Astrocyte (in vitro differentiated cells and primary cell): ENCODE data around the gene SOBP. TPM values are rescaled to one million over a fixed set of nuclear protein-coding genes. Genes with fewer than 3 reads are reported as not detected.

ENCODE experiments used
- DNase-seq: peaks from one replicate; pipeline ENCODE4 v3.0.0-alpha.2; 2010; ENCODE audit warnings: low read depth
- FAIRE-seq: peaks from 2 replicates; lab custom pipeline; 2011; peaks lifted over from hg19 to GRCh38; lab: Jason Lieb, UNC
- H2AFZ ChIP-seq: 2 replicates; pipeline ENCODE4 v1.6.0; 2012; ENCODE audit warnings: low read depth, low read length, inconsistent platforms
- H3K27ac ChIP-seq: 2 replicates; pipeline ENCODE4 v1.5.1; 2011; ENCODE audit warnings: low read depth, low read length, inconsistent platforms
- H3K27me3 ChIP-seq: 2 replicates; pipeline ENCODE4 v1.6.0; 2011; ENCODE audit warnings: low read length, inconsistent platforms; ENCODE audit not compliant: insufficient read depth
- H3K36me3 ChIP-seq: 2 replicates; pipeline ENCODE4 v1.5.1; 2011; ENCODE audit warnings: low read length, inconsistent platforms; ENCODE audit not compliant: insufficient read depth
- H3K4me1 ChIP-seq: 2 replicates; pipeline ENCODE4 v1.5.1; 2011; ENCODE audit warnings: low read length, inconsistent platforms; ENCODE audit not compliant: insufficient read depth
- H3K4me2 ChIP-seq: 2 replicates; pipeline ENCODE4 v1.6.0; 2012; ENCODE audit warnings: low read length, inconsistent platforms
- H3K4me3 ChIP-seq: 2 replicates; pipeline ENCODE4 v1.5.1; 2011; ENCODE audit warnings: low read depth, mild to moderate bottlenecking, low read length, inconsistent platforms; ENCODE audit not compliant: insufficient read depth
- H3K79me2 ChIP-seq: 2 replicates; pipeline ENCODE4 v1.6.0; 2012; ENCODE audit warnings: mild to moderate bottlenecking, low read length, inconsistent platforms; ENCODE audit not compliant: insufficient read depth
- H3K9ac ChIP-seq: 2 replicates; pipeline ENCODE4 v1.6.0; 2012; ENCODE audit warnings: mild to moderate bottlenecking, low read length, inconsistent platforms
- H3K9me3 ChIP-seq: 2 replicates; pipeline ENCODE4 v1.5.1; 2012; ENCODE audit warnings: low read depth, mild to moderate bottlenecking, low read length, inconsistent platforms; ENCODE audit not compliant: insufficient read depth
- H4K20me1 ChIP-seq: 2 replicates; pipeline ENCODE4 v1.6.0; 2012; ENCODE audit warnings: low read length, inconsistent platforms; ENCODE audit not compliant: insufficient read depth
- H3K27ac Mint-ChIP-seq: one replicate; pipeline ENCODE4 v1.8.0; 2021; ENCODE audit warnings: mild to moderate bottlenecking, mixed read lengths; ENCODE audit not compliant: unreplicated experiment
- H3K27me3 Mint-ChIP-seq: one replicate; pipeline ENCODE4 v1.8.0; 2021; ENCODE audit warnings: low read depth, mixed read lengths; ENCODE audit not compliant: unreplicated experiment
- H3K36me3 Mint-ChIP-seq: one replicate; pipeline ENCODE4 v1.8.0; 2021; ENCODE audit warnings: low read depth, mixed read lengths; ENCODE audit not compliant: unreplicated experiment
- H3K4me1 Mint-ChIP-seq: one replicate; pipeline ENCODE4 v1.8.0; 2021; ENCODE audit warnings: low read depth, mixed read lengths; ENCODE audit not compliant: unreplicated experiment
- H3K4me3 Mint-ChIP-seq: one replicate; pipeline ENCODE4 v1.8.0; 2021; ENCODE audit warnings: mild to moderate bottlenecking, moderate library complexity, mixed read lengths; ENCODE audit not compliant: unreplicated experiment
- H3K9me3 Mint-ChIP-seq: one replicate; pipeline ENCODE4 v1.8.0; 2021; ENCODE audit warnings: mild to moderate bottlenecking, mixed read lengths; ENCODE audit not compliant: unreplicated experiment
- CTCF ChIP-seq: IDR thresholded peaks from 2 replicates; pipeline ENCODE4 v1.5.1; 2011; ENCODE audit warnings: low read depth, mild to moderate bottlenecking, inconsistent platforms, low read length, moderate library complexity; ENCODE audit not compliant: insufficient read depth
- EZH2 ChIP-seq: IDR thresholded peaks from 2 replicates; pipeline ENCODE4 v1.6.1; 2012; ENCODE audit warnings: mild to moderate bottlenecking, low read length, inconsistent platforms; ENCODE audit not compliant: insufficient read depth
- total RNA-seq: library from RNA; stranded (reverse); gene quantifications from 2 replicates; pipeline ENCODE4 v1.2.1, GENCODE V29; 2021

SOBP gene
- total RNA-seq, 1 donor from 2014 or later = 4.7 TPM

GRCh38 chr6:107656401-107656800 lies 166.5 kb downstream of the SOBP start:
- Histone ChIP-seq H3K9ac (no peak overlapping the region), H3K4me3 (no peak overlapping the region), H3K27ac (no peak overlapping the region), H3K36me3 (no peaks in the 10 kb centered on the region), H3K27me3 (peaks cover 3% of the 10 kb centered on the region), H3K4me2 (no peak overlapping the region), H2AFZ (no peak overlapping the region), H3K79me2 (no peaks in the 10 kb centered on the region), H3K9me3 (no peaks in the 10 kb centered on the region), H4K20me1 (no peaks in the 10 kb centered on the region), H3K4me1 (peaks cover 16% of the 10 kb centered on the region)
- DNase-seq (no peak), FAIRE-seq (no peak)
- no peak overlapping the region for H3K27ac Mint-ChIP-seq
- no peak overlapping the region for H3K4me3 Mint-ChIP-seq
- TF ChIP-seq CTCF (no peak), EZH2 (no peak)
- peaks cover 15% of the 10 kb centered on the region for H3K4me1 Mint-ChIP-seq
- peaks cover 6% of the 10 kb centered on the region for H3K36me3 Mint-ChIP-seq
- H3K27me3 Mint-ChIP-seq = no peaks in the 10 kb centered on the region
- peaks cover 7% of the 10 kb centered on the region for H3K9me3 Mint-ChIP-seq

DNA sequence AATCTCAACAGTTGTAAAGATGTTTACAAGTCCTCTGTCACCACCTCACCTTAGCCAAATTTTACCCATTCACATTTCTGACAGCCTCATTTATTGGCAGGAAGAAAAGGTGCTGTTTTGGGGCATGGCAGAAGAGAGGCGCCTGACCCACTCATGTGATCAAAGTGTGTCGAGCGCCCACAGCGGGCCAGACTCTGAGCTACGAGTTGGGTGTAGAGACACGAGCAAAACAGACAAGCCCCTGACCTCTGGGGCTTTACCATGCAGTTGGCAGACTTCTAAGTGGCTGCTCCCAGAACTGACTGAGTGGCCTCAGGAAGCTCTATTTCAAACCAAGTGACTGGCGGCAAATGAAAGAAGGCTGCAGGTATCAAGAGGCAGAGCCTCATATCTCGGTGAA lies 167.0 kb downstream of the SOBP start:
- peaks cover 2% of the 10 kb centered on the region for H3K9me3 Mint-ChIP-seq
- H3K9me3 ChIP-seq = no peaks in the 10 kb centered on the region
- H3K27me3 Mint-ChIP-seq = no peaks in the 10 kb centered on the region
- H3K4me3 ChIP-seq = no peak overlapping the region
- no peaks in the 10 kb centered on the region for H4K20me1 ChIP-seq
- H3K79me2 ChIP-seq = no peaks in the 10 kb centered on the region
- no peak for DNase-seq
- H3K9ac ChIP-seq = no peak overlapping the region
- no peak overlapping the region for H3K4me3 Mint-ChIP-seq
- H3K36me3 ChIP-seq = no peaks in the 10 kb centered on the region
- FAIRE-seq = no peak
- no peak overlapping the region for H3K27ac Mint-ChIP-seq
- peaks cover 6% of the 10 kb centered on the region for H3K36me3 Mint-ChIP-seq
- TF ChIP-seq CTCF (no peak), EZH2 (no peak)
- no peak overlapping the region for H3K27ac ChIP-seq
- H3K4me1 ChIP-seq = peaks cover 16% of the 10 kb centered on the region
- H3K27me3 ChIP-seq = peaks cover 2% of the 10 kb centered on the region
- peaks cover 15% of the 10 kb centered on the region for H3K4me1 Mint-ChIP-seq
- H3K4me2 ChIP-seq = peak overlapping the region; percentile 81
- H2AFZ ChIP-seq = no peak overlapping the region

DNA sequence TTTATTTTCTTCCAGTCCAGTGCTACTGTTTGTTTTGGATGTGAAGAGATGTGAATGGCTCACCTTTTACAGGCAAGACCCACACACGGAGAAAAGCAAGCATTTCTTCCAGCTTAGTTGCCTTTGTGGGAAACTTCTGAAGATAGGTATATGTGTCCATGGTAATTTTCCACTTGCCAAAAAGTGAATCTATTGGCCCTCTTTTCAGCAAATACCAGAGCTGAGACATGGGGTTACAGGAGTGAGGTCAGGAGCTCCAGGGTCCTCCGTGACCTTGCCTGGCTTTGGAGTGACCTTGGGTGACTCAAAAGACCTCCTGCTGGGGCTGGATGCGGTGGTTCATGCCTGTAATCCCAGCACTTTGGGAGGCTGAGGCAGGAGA lies 167.4 kb downstream of the SOBP start:
- Mint-ChIP-seq H3K27ac (no peak overlapping the region), H3K36me3 (peaks cover 8% of the 10 kb centered on the region), H3K9me3 (no peaks in the 10 kb centered on the region), H3K4me3 (no peak overlapping the region), H3K4me1 (peaks cover 17% of the 10 kb centered on the region), H3K27me3 (no peaks in the 10 kb centered on the region)
- Histone ChIP-seq H3K4me3 (peak overlapping the region; percentile 41), H3K9me3 (no peaks in the 10 kb centered on the region), H3K79me2 (no peaks in the 10 kb centered on the region), H3K36me3 (no peaks in the 10 kb centered on the region), H3K9ac (no peak overlapping the region), H3K27ac (no peak overlapping the region), H3K27me3 (no peaks in the 10 kb centered on the region), H3K4me1 (peaks cover 16% of the 10 kb centered on the region), H4K20me1 (no peaks in the 10 kb centered on the region), H3K4me2 (peak overlapping the region; percentile 81), H2AFZ (no peak overlapping the region)
- DNase-seq (no peak), FAIRE-seq (no peak)
- TF ChIP-seq CTCF = no peak
- no peak for TF ChIP-seq EZH2
